Upper lobe of left lung (tissue), 6 donors: Measurements from ENCODE around the gene C11orf52. TPM values are rescaled to one million over a fixed set of nuclear protein-coding genes. Genes with fewer than 3 reads are reported as not detected.

Source experiments
- ATAC-seq, 2 donors: fragments of 200-7000 bp; cut with Tn5 transposase; one replicate each; pipeline ENCODE4 v1.9.1; 2022; ENCODE audit warnings: mild to moderate bottlenecking in 2 of 2, moderate library complexity in 2 of 2; ENCODE audit not compliant: low FRiP score in 2 of 2
- DNase-seq, 2 donors: peaks; one replicate each; pipeline ENCODE4 v3.0.0-alpha.2; 2019 to 2020
- H3K27ac ChIP-seq, 4 donors: fragments of 200-600 bp; sonication (generic); one replicate each; pipeline ENCODE4 v1.5.1; 2016 to 2019
- H3K27me3 ChIP-seq, 4 donors: fragments of 200-600 bp; sonication (generic); one replicate each; pipeline ENCODE4 v1.5.1; 2017 to 2019
- H3K36me3 ChIP-seq, 4 donors: fragments of 200-600 bp; sonication (generic); one replicate each; pipeline ENCODE4 v1.5.1; 2016 to 2019
- H3K4me1 ChIP-seq, 4 donors: fragments of 200-600 bp; sonication (generic); one replicate each; pipeline ENCODE4 v1.5.1; 2018 to 2019
- H3K4me3 ChIP-seq, 4 donors: fragments of 200-600 bp; sonication (generic); one replicate each; pipeline ENCODE4 v1.5.1; 2017 to 2019; ENCODE audit warnings: mild to moderate bottlenecking in 2 of 4, moderate library complexity in 1 of 4
- H3K9me3 ChIP-seq, 4 donors: fragments of 200-600 bp; sonication (generic); one replicate each; pipeline ENCODE4 v1.5.1; 2018 to 2019
- CTCF ChIP-seq, 6 experiments: fragments of 450-650 bp in 4 of 6; fragments of 200-600 bp in 2 of 6; sonication (generic) in 2 of 6; IDR thresholded peaks; one replicate each; pipeline ENCODE4 v1.5.1; 2016 to 2019; ENCODE audit warnings: antibody characterized with exemption in 6 of 6
- EP300 ChIP-seq, 4 donors: sonication (generic); formaldehyde crosslinking; IDR thresholded peaks; one replicate each; pipeline ENCODE4 v1.5.1; 2017; ENCODE audit warnings: antibody characterized with exemption in 4 of 4, control low read depth in 2 of 4
- POLR2A ChIP-seq, 4 donors: fragments of 450-650 bp; IDR thresholded peaks; one replicate each; pipeline ENCODE4 v1.5.1; 2016 to 2017; ENCODE audit warnings: antibody characterized with exemption in 4 of 4, mild to moderate bottlenecking in 2 of 4
- POLR2AphosphoS5 ChIP-seq, 2 donors: sonication (generic); formaldehyde crosslinking; IDR thresholded peaks; one replicate each; pipeline ENCODE4 v1.5.1; 2017; ENCODE audit warnings: antibody characterized with exemption in 2 of 2
- WGBS, 2 donors: methylation state at CpG; one replicate each; pipeline ENCODE4 v1.1.5; 2017 to 2018; 5-methylcytosine and 5-hydroxymethylcytosine counted together
- total RNA-seq, 6 donors: library from RNA; depleted of rRNA in 4 of 6; stranded (reverse); fragments of >200 nt in 4 of 6; gene quantifications; one replicate each; pipeline versions ENCODE4 v1.1.0 to v1.2.1, GENCODE V29; 2016 to 2021
- donor health status: DM: no; HTN: no; CAD: no; lungs with moderate emphysema.
- donor health status: DM: no; HTN: yes; CAD: no; lungs with severe emphysema.

Gene C11orf52
- total RNA-seq, 6 donors from 2014 or later: 7.1 to 26.7 (median 11.3) TPM

GRCh38 chr11:111944139-111944538 is 25.4 kb downstream of the C11orf52 start:
- DNase-seq (peak in 1 of 2 donors; percentile 45), ATAC-seq (peak in 1 of 2 donors; percentile 24)
- TF ChIP-seq POLR2AphosphoS5 (IDR thresholded peaks at IDR 0.05) (no peak), CTCF (IDR thresholded peaks at IDR 0.05) (no peak), EP300 (IDR thresholded peaks at IDR 0.05) (no peak), POLR2A (IDR thresholded peaks at IDR 0.05) (no peak)
- Histone ChIP-seq H3K9me3 (no peaks in the 10 kb centered on the region), H3K4me3 (no peak overlapping the region), H3K27ac (peak overlapping the region in 3 of 4 donors; percentile 21 to 59 (median 54)), H3K4me1 (peaks cover 5 to 25% (median 6%) of the 10 kb centered on the region in 4 donors), H3K27me3 (no peaks in the 10 kb centered on the region), H3K36me3 (no peaks in the 10 kb centered on the region)
- WGBS, 2 donors: 25 to 48% methylated on average over 3 of the region's 3 CpGs

GRCh38 chr11:111944651-111945051 is 25.9 kb downstream of the C11orf52 start:
- no peak for DNase-seq
- Histone ChIP-seq H3K36me3 (no peaks in the 10 kb centered on the region), H3K27ac (peak overlapping the region in 2 of 4 donors; percentile 54 to 59), H3K9me3 (no peaks in the 10 kb centered on the region), H3K27me3 (no peaks in the 10 kb centered on the region), H3K4me3 (no peak overlapping the region), H3K4me1 (peaks cover 4 to 25% (median 6%) of the 10 kb centered on the region in 4 donors)
- no peak for TF ChIP-seq POLR2A (IDR thresholded peaks at IDR 0.05)
- peak in 1 of 2 donors; percentile 31 for TF ChIP-seq POLR2AphosphoS5 (IDR thresholded peaks at IDR 0.05)
- no peak for TF ChIP-seq EP300 (IDR thresholded peaks at IDR 0.05)
- WGBS, 2 donors: 62 to 71% methylated on average over 5 of the region's 5 CpGs
- ATAC-seq: peak in 1 of 2 donors; percentile 54

GRCh38 chr11:111945198-111945597 is 26.5 kb downstream of the C11orf52 start:
- no peak for DNase-seq
- Histone ChIP-seq H3K27me3 (no peaks in the 10 kb centered on the region), H3K4me3 (no peak overlapping the region), H3K27ac (no peak overlapping the region), H3K4me1 (peaks cover 4 to 25% (median 6%) of the 10 kb centered on the region in 4 donors), H3K9me3 (no peaks in the 10 kb centered on the region), H3K36me3 (no peaks in the 10 kb centered on the region)
- 42 to 54% methylated on average over 1 of the region's 1 CpG for WGBS, 2 donors
- ATAC-seq: no peak
- TF ChIP-seq EP300 (IDR thresholded peaks at IDR 0.05) (no peak), POLR2A (IDR thresholded peaks at IDR 0.05) (no peak), POLR2AphosphoS5 (IDR thresholded peaks at IDR 0.05) (no peak), CTCF (IDR thresholded peaks at IDR 0.05) (no peak)

GRCh38 chr11:111946499-111946898 is 27.8 kb downstream of the C11orf52 start:
- no peak for DNase-seq
- Histone ChIP-seq H3K4me3 (no peak overlapping the region), H3K27ac (peak overlapping the region in 3 of 4 donors; percentile 31 to 35 (median 35)), H3K4me1 (peaks cover 4 to 25% (median 6%) of the 10 kb centered on the region in 4 donors), H3K9me3 (no peaks in the 10 kb centered on the region), H3K36me3 (no peaks in the 10 kb centered on the region), H3K27me3 (no peaks in the 10 kb centered on the region)
- no peak for TF ChIP-seq POLR2AphosphoS5 (IDR thresholded peaks at IDR 0.05)
- TF ChIP-seq EP300 (IDR thresholded peaks at IDR 0.05): no peak
- no peak for TF ChIP-seq POLR2A (IDR thresholded peaks at IDR 0.05)
- TF ChIP-seq CTCF (IDR thresholded peaks at IDR 0.05): no peak
- ATAC-seq: no peak
- WGBS, 2 donors: 58 to 75% methylated on average over 3 of the region's 3 CpGs

- DNase-seq: no peak
- H3K27me3 ChIP-seq: no peaks in the 10 kb centered on the region
- H3K36me3 ChIP-seq: no peaks in the 10 kb centered on the region
- H3K4me1 ChIP-seq: peaks cover 4 to 25% (median 6%) of the 10 kb centered on the region in 4 donors
- TF ChIP-seq CTCF (IDR thresholded peaks at IDR 0.05) (no peak), POLR2AphosphoS5 (IDR thresholded peaks at IDR 0.05) (no peak), POLR2A (IDR thresholded peaks at IDR 0.05) (no peak), EP300 (IDR thresholded peaks at IDR 0.05) (no peak)
- H3K27ac ChIP-seq: peak overlapping the region in 1 of 4 donors; percentile 31
- H3K9me3 ChIP-seq: no peaks in the 10 kb centered on the region
- H3K4me3 ChIP-seq: no peak overlapping the region
- ATAC-seq: no peak
These were observed 28.4 kb downstream of the C11orf52 start for GRCh38 chr11:111947143-111947542.
